HEK293 (cell line): ENCODE data around the gene DOCK1.

Experiments
- CTCF ChIA-PET: fragments of 350-600 bp; formaldehyde crosslinking; extraction: SDS; loops from one replicate; lab custom pipeline; 2021; ENCODE audit warnings: antibody characterized with exemption; lab: Yijun Ruan, JAX
- POLR2A ChIA-PET: fragments of 300-600 bp; formaldehyde crosslinking; extraction: SDS; loops from one replicate; lab custom pipeline; 2020; ENCODE audit warnings: antibody characterized with exemption, inconsistent platforms; lab: Yijun Ruan, JAX
- H3K27ac ChIP-seq: fragments of 200-500 bp; sonication (Bioruptor generic); 2 replicates; pipeline ENCODE4 v1.5.1; 2014; ENCODE audit warnings: low read depth, low read length, control low read depth, inconsistent platforms; ENCODE audit errors: extremely low read depth
- H3K36me3 ChIP-seq, 2 experiments: fragments of 200-500 bp in 1 of 2; sonication (Bioruptor generic) in 1 of 2; 1 replicate in 1 of 2; 2 replicates in 1 of 2; pipeline ENCODE4 v1.5.1; 2014 to 2017; ENCODE audit warnings: inconsistent platforms in 2 of 2, low read length in 2 of 2; ENCODE audit not compliant: control insufficient read depth in 2 of 2, insufficient read depth in 1 of 2
- H3K4me1 ChIP-seq: fragments of 200-500 bp; sonication (Bioruptor generic); 2 replicates; pipeline ENCODE4 v1.5.1; 2014; ENCODE audit warnings: mild to moderate bottlenecking, low read length, inconsistent platforms; ENCODE audit not compliant: control insufficient read depth, insufficient read depth
- H3K4me3 ChIP-seq: 2 replicates; pipeline ENCODE4 v1.5.1; 2011; ENCODE audit warnings: low read depth, mild to moderate bottlenecking, control low read depth, low read length, moderate library complexity
- H3K9me3 ChIP-seq: fragments of 200-500 bp; sonication (Bioruptor generic); 2 replicates; pipeline ENCODE4 v1.5.1; 2014; ENCODE audit warnings: low read depth, low read length, inconsistent platforms; ENCODE audit not compliant: control insufficient read depth, insufficient read depth
- HOXA7 ChIP-seq: sonication (generic); formaldehyde crosslinking; IDR thresholded peaks from 2 replicates; pipeline ENCODE4 v1.8.1; 2022; ENCODE audit warnings: missing genetic modification reagents, borderline replicate concordance
- KLF10 ChIP-seq: fragments of 450-650 bp; IDR thresholded peaks from 2 replicates; pipeline ENCODE4 v1.5.1; 2018; ENCODE audit warnings: missing biosample characterization, mild to moderate bottlenecking, missing genetic modification characterization
- TCF7L2 ChIP-seq: IDR thresholded peaks from 2 replicates; pipeline ENCODE4 v1.6.1; 2011; ENCODE audit warnings: low read depth, mild to moderate bottlenecking, inconsistent platforms, low read length, moderate library complexity, borderline replicate concordance
- ZFP69B ChIP-seq: fragments of 450-650 bp; formaldehyde crosslinking; IDR thresholded peaks from 2 replicates; pipeline ENCODE4 v1.5.1; 2016; ENCODE audit warnings: missing biosample characterization, missing genetic modification characterization
- ZNF174 ChIP-seq: fragments of 450-650 bp; formaldehyde crosslinking; IDR thresholded peaks from 2 replicates; pipeline ENCODE4 v1.5.0; 2017; ENCODE audit warnings: missing biosample characterization, mild to moderate bottlenecking, missing genetic modification characterization
- ZNF274 ChIP-seq, 2 experiments: fragments of 200-500 bp in 1 of 2; fragments of 450-650 bp in 1 of 2; sonication (Bioruptor generic) in 1 of 2; formaldehyde crosslinking in 1 of 2; IDR thresholded peaks; 2 replicates each; pipeline versions ENCODE4 v1.5.1 to v1.6.1; 2014 to 2016; ENCODE audit warnings: borderline replicate concordance in 1 of 2, inconsistent platforms in 1 of 2, low read length in 1 of 2, missing biosample characterization in 1 of 2, missing genetic modification characterization in 1 of 2
- ZNF341 ChIP-seq: fragments of 450-650 bp; formaldehyde crosslinking; IDR thresholded peaks from 2 replicates; pipeline ENCODE4; 2016; ENCODE audit warnings: low read depth, missing biosample characterization, missing genetic modification characterization
- ZNF394 ChIP-seq: fragments of 450-650 bp; formaldehyde crosslinking; IDR thresholded peaks from 2 replicates; pipeline ENCODE4 v1.5.1; 2016; ENCODE audit warnings: missing biosample characterization, missing genetic modification characterization, mild to moderate bottlenecking, moderate library complexity, borderline replicate concordance
- ZNF416 ChIP-seq: fragments of 450-650 bp; formaldehyde crosslinking; IDR thresholded peaks from 2 replicates; pipeline ENCODE4 v1.5.1; 2016; ENCODE audit warnings: missing biosample characterization, missing genetic modification characterization
- ZNF426 ChIP-seq: fragments of 450-650 bp; formaldehyde crosslinking; IDR thresholded peaks from 2 replicates; pipeline ENCODE4 v1.5.1; 2017; ENCODE audit warnings: missing biosample characterization, missing genetic modification characterization, mild to moderate bottlenecking, inconsistent platforms, moderate library complexity
- ZNF521 ChIP-seq: fragments of 450-650 bp; formaldehyde crosslinking; IDR thresholded peaks from 2 replicates; pipeline ENCODE4 v1.5.1; 2017; ENCODE audit warnings: missing biosample characterization, mild to moderate bottlenecking, missing genetic modification characterization
- ZNF610 ChIP-seq: fragments of 450-650 bp; formaldehyde crosslinking; IDR thresholded peaks from 2 replicates; pipeline ENCODE4 v1.5.1; 2016; ENCODE audit warnings: missing biosample characterization, missing genetic modification characterization, borderline replicate concordance
- ZNF624 ChIP-seq: fragments of 450-650 bp; formaldehyde crosslinking; IDR thresholded peaks from 2 replicates; pipeline ENCODE4 v1.5.1; 2017; ENCODE audit warnings: missing biosample characterization, missing genetic modification characterization
- ZNF707 ChIP-seq: fragments of 450-650 bp; formaldehyde crosslinking; IDR thresholded peaks from 2 replicates; pipeline ENCODE4 v1.5.1; 2016; ENCODE audit warnings: missing biosample characterization, missing genetic modification characterization
- TF ChIP-seq, protein P1 (sequence below): fragments of 450-650 bp; formaldehyde crosslinking; IDR thresholded peaks from 2 replicates; pipeline ENCODE4 v1.5.1; 2016; ENCODE audit warnings: missing biosample characterization, missing genetic modification characterization
- TF ChIP-seq, protein P2 (sequence below): fragments of 450-650 bp; formaldehyde crosslinking; optimal IDR thresholded peaks from 2 replicates; pipeline ENCODE3; 2016; ENCODE audit warnings: missing biosample characterization, mild to moderate bottlenecking, missing genetic modification characterization
- TF ChIP-seq, protein P3 (sequence below): fragments of 450-650 bp; IDR thresholded peaks from 2 replicates; pipeline ENCODE4 v1.5.1; 2018; ENCODE audit warnings: missing biosample characterization, missing genetic modification characterization
- TF ChIP-seq, protein P4 (sequence below): fragments of 450-650 bp; formaldehyde crosslinking; IDR thresholded peaks from 2 replicates; pipeline ENCODE4 v1.5.1; 2017; ENCODE audit warnings: missing biosample characterization, mild to moderate bottlenecking, missing genetic modification characterization, moderate library complexity

The DOCK1 gene

DNA sequence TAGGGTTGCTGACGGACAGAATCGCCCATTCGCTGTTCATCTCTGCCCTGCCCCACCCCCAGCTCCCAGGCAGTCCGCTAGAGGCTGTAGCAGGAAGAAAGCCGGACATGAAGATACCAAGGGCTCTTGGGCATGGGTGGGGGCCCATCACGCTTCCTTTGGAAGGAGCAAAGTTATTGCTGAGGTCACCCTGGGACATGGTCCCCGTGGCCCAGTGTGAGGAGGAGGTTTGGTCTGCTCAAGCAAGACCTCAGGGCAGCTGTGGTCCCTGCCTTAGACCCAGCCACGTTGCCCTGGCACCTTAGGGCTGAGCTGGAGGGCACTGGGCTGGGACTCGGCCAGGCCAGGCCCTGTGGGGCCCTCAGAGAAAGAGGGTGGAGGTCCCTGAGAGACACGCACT lies 511.8 kb downstream of the DOCK1 start:
- POLR2A ChIA-PET: no interaction called here
- CTCF ChIA-PET: no interaction called here

DNA sequence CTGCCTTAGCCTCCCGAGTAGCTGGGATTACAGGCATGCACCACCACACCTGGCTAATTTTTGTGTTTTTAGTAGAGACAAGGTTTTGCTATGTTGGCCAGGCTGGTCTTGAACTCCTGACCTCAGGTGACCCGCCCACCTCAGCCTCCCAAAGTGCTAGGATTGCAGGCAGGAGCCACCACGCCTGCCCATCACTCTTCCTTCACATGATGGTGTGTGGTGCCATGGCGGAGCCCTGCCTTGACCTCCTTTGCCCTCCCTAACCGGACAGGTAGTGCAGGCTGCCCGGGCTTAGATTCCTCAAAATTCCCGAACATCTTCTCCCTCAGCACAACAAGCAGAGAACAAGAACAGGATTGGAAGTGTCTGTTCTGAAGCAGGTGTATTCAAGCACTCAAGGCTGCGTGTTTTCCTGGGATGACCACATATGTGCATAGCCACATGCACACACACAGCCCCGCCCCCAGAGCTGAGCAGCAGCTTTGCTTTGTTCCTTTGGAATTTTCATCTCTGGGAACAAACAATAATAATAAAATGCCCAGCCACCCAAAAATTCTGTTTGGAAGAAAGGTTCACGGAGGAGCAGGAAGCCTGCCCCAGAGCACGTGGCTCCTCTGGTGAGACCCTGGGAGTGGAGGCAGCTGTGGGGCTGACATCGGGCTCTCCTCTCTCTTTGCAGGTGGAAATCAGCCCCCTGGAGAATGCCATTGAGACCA lies 512.6 kb downstream of the DOCK1 start:
- Histone ChIP-seq H3K4me1 (no peaks in the 10 kb centered on the region), H3K27ac (no peak overlapping the region), H3K4me3 (no peak overlapping the region), H3K9me3 (no peaks in the 10 kb centered on the region), H3K36me3 (peaks cover 0 to 21% of the 10 kb centered on the region in 2 experiments; a peak in 1 of 3 replicates)
- ChIA-PET POLR2A (no interaction called here), CTCF (interaction anchor here (0.5 kb wide), 1 partner anchor 51 kb away, joined by 3 read pairs; no protein-coding TSS in a partner anchor)
- TF ChIP-seq ZNF707 (tag by site-specific recombination): no peak

More for the DNA sequence above, 511.8 kb downstream of the DOCK1 start:
- no peaks in the 10 kb centered on the region for H3K4me1 ChIP-seq
- no peak overlapping the region for H3K4me3 ChIP-seq
- no peaks in the 10 kb centered on the region for H3K9me3 ChIP-seq
- peaks cover 0 to 21% of the 10 kb centered on the region in 2 experiments; a peak in 1 of 3 replicates for H3K36me3 ChIP-seq
- no peak overlapping the region for H3K27ac ChIP-seq
- TF ChIP-seq, protein P1, sequence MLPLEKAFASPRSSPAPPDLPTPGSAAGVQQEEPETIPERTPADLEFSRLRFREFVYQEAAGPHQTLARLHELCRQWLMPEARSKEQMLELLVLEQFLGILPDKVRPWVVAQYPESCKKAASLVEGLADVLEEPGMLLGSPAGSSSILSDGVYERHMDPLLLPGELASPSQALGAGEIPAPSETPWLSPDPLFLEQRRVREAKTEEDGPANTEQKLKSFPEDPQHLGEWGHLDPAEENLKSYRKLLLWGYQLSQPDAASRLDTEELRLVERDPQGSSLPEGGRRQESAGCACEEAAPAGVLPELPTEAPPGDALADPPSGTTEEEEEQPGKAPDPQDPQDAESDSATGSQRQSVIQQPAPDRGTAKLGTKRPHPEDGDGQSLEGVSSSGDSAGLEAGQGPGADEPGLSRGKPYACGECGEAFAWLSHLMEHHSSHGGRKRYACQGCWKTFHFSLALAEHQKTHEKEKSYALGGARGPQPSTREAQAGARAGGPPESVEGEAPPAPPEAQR (tag by site-specific recombination): no peak
- no peak for TF ChIP-seq ZNF174
- TF ChIP-seq ZNF394 (tag by site-specific recombination): no peak
- no peak for TF ChIP-seq ZNF416 (tag by site-specific recombination)
- TF ChIP-seq, protein P2, sequence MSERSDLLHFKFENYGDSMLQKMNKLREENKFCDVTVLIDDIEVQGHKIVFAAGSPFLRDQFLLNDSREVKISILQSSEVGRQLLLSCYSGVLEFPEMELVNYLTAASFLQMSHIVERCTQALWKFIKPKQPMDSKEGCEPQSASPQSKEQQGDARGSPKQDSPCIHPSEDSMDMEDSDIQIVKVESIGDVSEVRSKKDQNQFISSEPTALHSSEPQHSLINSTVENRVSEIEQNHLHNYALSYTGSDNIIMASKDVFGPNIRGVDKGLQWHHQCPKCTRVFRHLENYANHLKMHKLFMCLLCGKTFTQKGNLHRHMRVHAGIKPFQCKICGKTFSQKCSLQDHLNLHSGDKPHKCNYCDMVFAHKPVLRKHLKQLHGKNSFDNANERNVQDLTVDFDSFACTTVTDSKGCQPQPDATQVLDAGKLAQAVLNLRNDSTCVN (tag by site-specific recombination): no peak
- TF ChIP-seq TCF7L2: no peak
- no peak for TF ChIP-seq ZFP69B (tag by site-specific recombination)
- no peak for TF ChIP-seq KLF10 (tag by site-specific recombination)
- TF ChIP-seq ZNF624: no peak
- no peak for TF ChIP-seq ZNF521 (tag by site-specific recombination)
- TF ChIP-seq, protein P3, sequence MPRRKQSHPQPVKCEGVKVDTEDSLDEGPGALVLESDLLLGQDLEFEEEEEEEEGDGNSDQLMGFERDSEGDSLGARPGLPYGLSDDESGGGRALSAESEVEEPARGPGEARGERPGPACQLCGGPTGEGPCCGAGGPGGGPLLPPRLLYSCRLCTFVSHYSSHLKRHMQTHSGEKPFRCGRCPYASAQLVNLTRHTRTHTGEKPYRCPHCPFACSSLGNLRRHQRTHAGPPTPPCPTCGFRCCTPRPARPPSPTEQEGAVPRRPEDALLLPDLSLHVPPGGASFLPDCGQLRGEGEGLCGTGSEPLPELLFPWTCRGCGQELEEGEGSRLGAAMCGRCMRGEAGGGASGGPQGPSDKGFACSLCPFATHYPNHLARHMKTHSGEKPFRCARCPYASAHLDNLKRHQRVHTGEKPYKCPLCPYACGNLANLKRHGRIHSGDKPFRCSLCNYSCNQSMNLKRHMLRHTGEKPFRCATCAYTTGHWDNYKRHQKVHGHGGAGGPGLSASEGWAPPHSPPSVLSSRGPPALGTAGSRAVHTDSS (tag by site-specific recombination): no peak
- TF ChIP-seq ZNF274 (IDR thresholded peaks at IDR 0.05; ENCODE audit: low read length): no peak
- TF ChIP-seq ZNF274 (tag by site-specific recombination; IDR thresholded peaks at IDR 0.05; ENCODE audit: borderline replicate concordance): no peak
- no peak for TF ChIP-seq ZNF426
- no peak for TF ChIP-seq ZNF610 (tag by site-specific recombination)
- no peak for TF ChIP-seq ZNF341
- no peak for TF ChIP-seq HOXA7 (CRISPR knock-in tag)
- TF ChIP-seq, protein P4, sequence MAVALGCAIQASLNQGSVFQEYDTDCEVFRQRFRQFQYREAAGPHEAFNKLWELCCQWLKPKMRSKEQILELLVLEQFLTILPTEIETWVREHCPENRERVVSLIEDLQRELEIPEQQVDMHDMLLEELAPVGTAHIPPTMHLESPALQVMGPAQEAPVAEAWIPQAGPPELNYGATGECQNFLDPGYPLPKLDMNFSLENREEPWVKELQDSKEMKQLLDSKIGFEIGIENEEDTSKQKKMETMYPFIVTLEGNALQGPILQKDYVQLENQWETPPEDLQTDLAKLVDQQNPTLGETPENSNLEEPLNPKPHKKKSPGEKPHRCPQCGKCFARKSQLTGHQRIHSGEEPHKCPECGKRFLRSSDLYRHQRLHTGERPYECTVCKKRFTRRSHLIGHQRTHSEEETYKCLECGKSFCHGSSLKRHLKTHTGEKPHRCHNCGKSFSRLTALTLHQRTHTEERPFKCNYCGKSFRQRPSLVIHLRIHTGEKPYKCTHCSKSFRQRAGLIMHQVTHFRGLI (tag by site-specific recombination): no peak
